Fibroblast of lung (primary cell): ENCODE measurements around the gene CDKN2B-AS1.

ENCODE experiments used
- EZH2 ChIP-seq: IDR thresholded peaks from 2 replicates; pipeline ENCODE4 v1.5.1; 2012; ENCODE audit warnings: low read length, control low read depth, mild to moderate bottlenecking; ENCODE audit errors: missing control alignments
- TF ChIP-seq, protein P1 (sequence below), 2 donors: IDR thresholded peaks in 1 of 2; conservative IDR thresholded peaks in 1 of 2; 1 replicate in 1 of 2; 2 replicates in 1 of 2; pipeline ENCODE4 v1.5.1; 2011 to 2012; ENCODE audit warnings: low read length in 2 of 2, control low read depth in 1 of 2, inconsistent platforms in 1 of 2, low read depth in 1 of 2, mild to moderate bottlenecking in 1 of 2

GRCh38 chr9:22073349-22073748 lies 78.8 kb downstream of the CDKN2B-AS1 start:
- TF ChIP-seq, protein P1, sequence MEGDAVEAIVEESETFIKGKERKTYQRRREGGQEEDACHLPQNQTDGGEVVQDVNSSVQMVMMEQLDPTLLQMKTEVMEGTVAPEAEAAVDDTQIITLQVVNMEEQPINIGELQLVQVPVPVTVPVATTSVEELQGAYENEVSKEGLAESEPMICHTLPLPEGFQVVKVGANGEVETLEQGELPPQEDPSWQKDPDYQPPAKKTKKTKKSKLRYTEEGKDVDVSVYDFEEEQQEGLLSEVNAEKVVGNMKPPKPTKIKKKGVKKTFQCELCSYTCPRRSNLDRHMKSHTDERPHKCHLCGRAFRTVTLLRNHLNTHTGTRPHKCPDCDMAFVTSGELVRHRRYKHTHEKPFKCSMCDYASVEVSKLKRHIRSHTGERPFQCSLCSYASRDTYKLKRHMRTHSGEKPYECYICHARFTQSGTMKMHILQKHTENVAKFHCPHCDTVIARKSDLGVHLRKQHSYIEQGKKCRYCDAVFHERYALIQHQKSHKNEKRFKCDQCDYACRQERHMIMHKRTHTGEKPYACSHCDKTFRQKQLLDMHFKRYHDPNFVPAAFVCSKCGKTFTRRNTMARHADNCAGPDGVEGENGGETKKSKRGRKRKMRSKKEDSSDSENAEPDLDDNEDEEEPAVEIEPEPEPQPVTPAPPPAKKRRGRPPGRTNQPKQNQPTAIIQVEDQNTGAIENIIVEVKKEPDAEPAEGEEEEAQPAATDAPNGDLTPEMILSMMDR (conservative IDR thresholded peaks at IDR 0.05 in 1 of 2, IDR thresholded peaks at IDR 0.05 in 1 of 2; ENCODE audit: low read depth in 1 of 2, low read length in 2 of 2), result no peak
- TF ChIP-seq EZH2, result no peak
